ENCODE data around the gene MYL2.

- TF ChIP-seq MXI1 (conservative IDR thresholded peaks at IDR 0.05; ENCODE audit: poor library complexity, severe bottlenecking) (no peak), EP300 (conservative IDR thresholded peaks at IDR 0.05; ENCODE audit: poor library complexity, severe bottlenecking) (no peak), CTCF (IDR thresholded peaks at IDR 0.05; ENCODE audit: poor library complexity, severe bottlenecking) (no peak), SMC3 (conservative IDR thresholded peaks at IDR 0.05; ENCODE audit: poor library complexity) (no peak), POLR2AphosphoS5 (IDR thresholded peaks at IDR 0.05) (no peak), RAD21 (conservative IDR thresholded peaks at IDR 0.05) (no peak), EZH2 (IDR thresholded peaks at IDR 0.05; ENCODE audit: borderline replicate concordance, insufficient read depth, low read length, poor library complexity, severe bottlenecking) (no peak), REST (IDR thresholded peaks at IDR 0.05; ENCODE audit: borderline replicate concordance) (no peak), TAF1 (IDR thresholded peaks at IDR 0.05; ENCODE audit: low read depth) (no peak)
These were observed 58.6 kb downstream of the MYL2 start for GRCh38 chr12:110861729-110862128.

Measured in neural cell (in vitro differentiated cells).